Measurements from ENCODE around the gene SLC2A6. TPM values are rescaled to one million over a fixed set of nuclear protein-coding genes. Genes with fewer than 3 reads are reported as not detected.

The SLC2A6 gene
- total RNA-seq, 1 donor from 2014 or later, result 24.3 TPM

DNA sequence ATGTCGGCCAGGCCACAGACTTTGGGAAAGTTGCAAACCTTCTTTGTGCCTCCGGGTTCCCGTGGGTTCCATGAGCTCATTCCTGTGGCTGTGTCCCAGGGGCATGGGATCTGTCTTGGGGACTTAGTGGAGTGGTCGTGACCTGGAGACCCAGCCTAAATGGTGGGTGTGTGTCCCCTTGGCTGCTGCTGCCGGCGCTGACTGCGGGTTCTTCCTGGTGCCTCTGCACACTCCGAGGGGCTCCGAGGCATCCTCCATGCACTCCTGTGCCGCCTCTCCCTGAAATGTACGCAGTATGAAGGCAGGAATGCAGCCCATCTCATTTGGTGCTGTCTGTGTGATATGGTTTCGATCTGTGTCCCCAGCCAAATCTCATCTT, 21.0 kb upstream of the SLC2A6 start:
- Histone ChIP-seq H3K4me1 (ENCODE audit: insufficient read depth, low read length) (no peaks in the 10 kb centered on the region), H3K4me3 (ENCODE audit: insufficient read depth, low read depth, low read length) (no peak overlapping the region), H3K27me3 (ENCODE audit: insufficient read depth, low read length) (peaks cover 23% of the 10 kb centered on the region), H2AFZ (ENCODE audit: low read depth, low read length) (no peak overlapping the region), H3K9me3 (ENCODE audit: insufficient read depth, low read depth, low read length) (peaks cover 9% of the 10 kb centered on the region), H3K9ac (ENCODE audit: low read length) (no peak overlapping the region), H3K27ac (ENCODE audit: low read depth, low read length) (no peak overlapping the region), H3K4me2 (ENCODE audit: low read length) (no peak overlapping the region), H3K36me3 (ENCODE audit: insufficient read depth, low read length) (no peaks in the 10 kb centered on the region), H4K20me1 (ENCODE audit: insufficient read depth, low read length) (no peaks in the 10 kb centered on the region), H3K79me2 (ENCODE audit: insufficient read depth, low read length) (no peaks in the 10 kb centered on the region)
- no peak for FAIRE-seq
- Mint-ChIP-seq H3K36me3 (ENCODE audit: low read depth, unreplicated experiment) (peaks cover 2% of the 10 kb centered on the region), H3K27me3 (ENCODE audit: low read depth, unreplicated experiment) (peaks cover 41% of the 10 kb centered on the region), H3K27ac (ENCODE audit: unreplicated experiment) (no peak overlapping the region), H3K4me1 (ENCODE audit: low read depth, unreplicated experiment) (no peaks in the 10 kb centered on the region), H3K9me3 (ENCODE audit: unreplicated experiment) (peaks cover 25% of the 10 kb centered on the region), H3K4me3 (ENCODE audit: unreplicated experiment) (no peak overlapping the region)
- no peak for TF ChIP-seq EZH2 (IDR thresholded peaks at IDR 0.05; ENCODE audit: insufficient read depth, low read length)
- TF ChIP-seq, protein P1, sequence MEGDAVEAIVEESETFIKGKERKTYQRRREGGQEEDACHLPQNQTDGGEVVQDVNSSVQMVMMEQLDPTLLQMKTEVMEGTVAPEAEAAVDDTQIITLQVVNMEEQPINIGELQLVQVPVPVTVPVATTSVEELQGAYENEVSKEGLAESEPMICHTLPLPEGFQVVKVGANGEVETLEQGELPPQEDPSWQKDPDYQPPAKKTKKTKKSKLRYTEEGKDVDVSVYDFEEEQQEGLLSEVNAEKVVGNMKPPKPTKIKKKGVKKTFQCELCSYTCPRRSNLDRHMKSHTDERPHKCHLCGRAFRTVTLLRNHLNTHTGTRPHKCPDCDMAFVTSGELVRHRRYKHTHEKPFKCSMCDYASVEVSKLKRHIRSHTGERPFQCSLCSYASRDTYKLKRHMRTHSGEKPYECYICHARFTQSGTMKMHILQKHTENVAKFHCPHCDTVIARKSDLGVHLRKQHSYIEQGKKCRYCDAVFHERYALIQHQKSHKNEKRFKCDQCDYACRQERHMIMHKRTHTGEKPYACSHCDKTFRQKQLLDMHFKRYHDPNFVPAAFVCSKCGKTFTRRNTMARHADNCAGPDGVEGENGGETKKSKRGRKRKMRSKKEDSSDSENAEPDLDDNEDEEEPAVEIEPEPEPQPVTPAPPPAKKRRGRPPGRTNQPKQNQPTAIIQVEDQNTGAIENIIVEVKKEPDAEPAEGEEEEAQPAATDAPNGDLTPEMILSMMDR (IDR thresholded peaks at IDR 0.05; ENCODE audit: insufficient read depth, low read depth, low read length), result no peak
- DNase-seq (ENCODE audit: low read depth), result no peak

DNA sequence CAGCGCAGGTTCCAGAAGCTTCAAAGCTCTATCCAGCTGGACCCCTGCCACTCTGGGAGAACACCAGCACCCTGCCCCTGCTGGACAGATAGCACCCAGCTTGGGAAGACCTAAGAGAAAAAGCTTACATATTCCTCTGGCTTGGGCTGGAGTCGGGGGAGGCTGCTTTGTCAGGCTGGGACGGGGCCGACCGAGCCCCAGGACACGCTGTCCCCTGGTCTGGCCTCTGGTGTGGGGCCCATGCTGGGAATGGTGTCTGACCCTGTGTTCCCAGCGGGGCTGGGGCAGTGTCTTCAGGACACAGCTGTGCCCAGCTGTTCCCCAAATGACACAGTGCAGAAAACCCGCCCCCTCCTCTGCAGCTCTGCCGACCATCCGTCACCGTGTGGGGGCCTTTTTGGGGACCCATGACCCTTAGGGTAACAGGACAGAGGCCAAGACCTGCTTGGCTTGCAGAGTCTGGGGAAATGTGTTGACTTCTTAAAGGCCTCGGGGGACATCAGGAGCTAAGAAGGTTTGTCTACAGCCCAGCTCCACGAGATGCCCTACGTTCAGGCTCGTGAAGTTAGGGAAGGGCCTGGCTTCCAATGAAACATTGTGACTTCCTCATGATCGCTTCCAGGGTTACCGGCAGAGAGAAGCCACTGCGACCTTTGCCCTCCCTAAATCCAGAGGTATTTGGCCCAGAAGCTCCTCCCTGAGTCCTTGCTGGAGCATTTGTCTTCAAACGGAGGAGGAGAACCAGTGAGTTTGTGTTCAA, 20.4 kb upstream of the SLC2A6 start:
- H3K4me3 Mint-ChIP-seq (ENCODE audit: unreplicated experiment), result no peak overlapping the region
- H3K9me3 ChIP-seq (ENCODE audit: insufficient read depth, low read depth, low read length), result peaks cover 9% of the 10 kb centered on the region
- H3K36me3 ChIP-seq (ENCODE audit: insufficient read depth, low read length), result no peaks in the 10 kb centered on the region

More for the DNA sequence above, 20.4 kb upstream of the SLC2A6 start:
- H2AFZ ChIP-seq (ENCODE audit: low read depth, low read length), result no peak overlapping the region
- H3K79me2 ChIP-seq (ENCODE audit: insufficient read depth, low read length), result no peaks in the 10 kb centered on the region
- peaks cover 23% of the 10 kb centered on the region for H3K27me3 ChIP-seq (ENCODE audit: insufficient read depth, low read length)
- FAIRE-seq (no peak), DNase-seq (ENCODE audit: low read depth) (no peak)
- no peaks in the 10 kb centered on the region for H3K4me1 Mint-ChIP-seq (ENCODE audit: low read depth, unreplicated experiment)
- H4K20me1 ChIP-seq (ENCODE audit: insufficient read depth, low read length), result no peaks in the 10 kb centered on the region
- peaks cover 43% of the 10 kb centered on the region for H3K27me3 Mint-ChIP-seq (ENCODE audit: low read depth, unreplicated experiment)
- no peak overlapping the region for H3K27ac Mint-ChIP-seq (ENCODE audit: unreplicated experiment)
- TF ChIP-seq, protein P1 (IDR thresholded peaks at IDR 0.05; ENCODE audit: insufficient read depth, low read depth, low read length), result no peak
- TF ChIP-seq EZH2 (IDR thresholded peaks at IDR 0.05; ENCODE audit: insufficient read depth, low read length), result no peak
- no peak overlapping the region for H3K4me3 ChIP-seq (ENCODE audit: insufficient read depth, low read depth, low read length)
- H3K36me3 Mint-ChIP-seq (ENCODE audit: low read depth, unreplicated experiment), result peaks cover 2% of the 10 kb centered on the region
- H3K27ac ChIP-seq (ENCODE audit: low read depth, low read length), result no peak overlapping the region
- no peak overlapping the region for H3K4me2 ChIP-seq (ENCODE audit: low read length)
- no peaks in the 10 kb centered on the region for H3K4me1 ChIP-seq (ENCODE audit: insufficient read depth, low read length)
- peaks cover 25% of the 10 kb centered on the region for H3K9me3 Mint-ChIP-seq (ENCODE audit: unreplicated experiment)
- no peak overlapping the region for H3K9ac ChIP-seq (ENCODE audit: low read length)

All from astrocyte (in vitro differentiated cells and primary cell).